Keratinocyte (primary cell): ENCODE measurements around the gene TANGO2. TPM values are rescaled to one million over a fixed set of nuclear protein-coding genes. Genes with fewer than 3 reads are reported as not detected.

Experiments
- DNase-seq: peaks from one replicate; pipeline ENCODE4 v3.0.0-alpha.2; 2011; ENCODE audit warnings: low read depth, missing footprints, low spot score
- FAIRE-seq: peaks from 2 replicates; lab custom pipeline; 2011; peaks lifted over from hg19 to GRCh38; lab: Jason Lieb, UNC
- H2AFZ ChIP-seq: 2 replicates; pipeline ENCODE4 v1.6.0; 2012; ENCODE audit warnings: low read length, control low read depth, inconsistent platforms; ENCODE audit not compliant: control insufficient read depth
- H3K27ac ChIP-seq: 2 replicates; pipeline ENCODE4 v1.5.1; 2011; ENCODE audit warnings: low read length; ENCODE audit not compliant: control insufficient read depth, insufficient read depth
- H3K27me3 ChIP-seq: 3 replicates; pipeline ENCODE4 v1.6.0; 2011; ENCODE audit warnings: low read length; ENCODE audit not compliant: control insufficient read depth, insufficient read depth; ENCODE audit errors: extremely low read depth
- H3K36me3 ChIP-seq, 2 experiments: 2 replicates in 1 of 2; 3 replicates in 1 of 2; pipeline ENCODE4 v1.5.1; 2011; ENCODE audit warnings: low read length in 2 of 2, mild to moderate bottlenecking in 1 of 2; ENCODE audit not compliant: control insufficient read depth in 2 of 2, insufficient read depth in 2 of 2; ENCODE audit errors: extremely low read depth in 1 of 2
- H3K4me1 ChIP-seq: 3 replicates; pipeline ENCODE4 v1.5.1; 2011; ENCODE audit warnings: low read length; ENCODE audit not compliant: control insufficient read depth, insufficient read depth; ENCODE audit errors: extremely low read depth
- H3K4me2 ChIP-seq: 3 replicates; pipeline ENCODE4 v1.6.0; 2011; ENCODE audit warnings: low read depth, low read length; ENCODE audit not compliant: control insufficient read depth, insufficient read depth; ENCODE audit errors: extremely low read depth
- H3K4me3 ChIP-seq, 3 experiments: fragments of 200-600 bp in 1 of 3; sonication (generic) in 1 of 3; 2 replicates in 2 of 3; 3 replicates in 1 of 3; pipeline ENCODE4 v1.5.1; 2011 to 2016; ENCODE audit warnings: low read length in 3 of 3, mild to moderate bottlenecking in 3 of 3, control low read depth in 2 of 3, inconsistent platforms in 1 of 3, low read depth in 1 of 3, mixed read lengths in 1 of 3, mixed run types in 1 of 3, moderate library complexity in 1 of 3; ENCODE audit not compliant: control insufficient read depth in 2 of 3, insufficient read depth in 2 of 3; ENCODE audit errors: extremely low read depth in 1 of 3
- H3K79me2 ChIP-seq: 2 replicates; pipeline ENCODE4 v1.6.0; 2012; ENCODE audit warnings: low read length; ENCODE audit not compliant: control insufficient read depth, insufficient read depth
- H3K9ac ChIP-seq: 3 replicates; pipeline ENCODE4 v1.6.0; 2011; ENCODE audit warnings: low read length; ENCODE audit not compliant: control insufficient read depth, insufficient read depth; ENCODE audit errors: extremely low read depth
- H3K9me1 ChIP-seq: 3 replicates; pipeline ENCODE4 v1.6.0; 2011; ENCODE audit warnings: low read length; ENCODE audit not compliant: control insufficient read depth, insufficient read depth; ENCODE audit errors: extremely low read depth
- H3K9me3 ChIP-seq: 2 replicates; pipeline ENCODE4 v1.5.1; 2012; ENCODE audit warnings: low read depth, low read length; ENCODE audit not compliant: control insufficient read depth
- H4K20me1 ChIP-seq: 3 replicates; pipeline ENCODE4 v1.6.0; 2011; ENCODE audit warnings: low read length; ENCODE audit not compliant: control insufficient read depth, insufficient read depth; ENCODE audit errors: extremely low read depth
- EZH2 ChIP-seq: IDR thresholded peaks from one replicate; pipeline ENCODE4 v1.6.1; 2012; ENCODE audit warnings: inconsistent platforms, mild to moderate bottlenecking, low read length, moderate library complexity
- dilution Hi-C: fragments of 300-500 bp; cut with MboI; formaldehyde crosslinking; loops from one replicate; pipeline ENCODE4 v1.7.0; 2020; ENCODE audit warnings: low sequenced_read_pairs; ENCODE audit not compliant: extremely low pct_ligation_motif_present
- polyA plus RNA-seq, 5 experiments: library from polyadenylated mRNA; depleted of rRNA in 3 of 5; stranded (reverse) in 3 of 5; stranded (forward) in 1 of 5; unstranded in 1 of 5; fragments of >200 nt; gene quantifications; 1 replicate in 1 of 5; 2 replicates in 3 of 5; 3 replicates in 1 of 5; pipeline versions ENCODE4 v1.2.1 to v1.2.3, GENCODE V29; 2011 to 2012; ENCODE audit warnings: missing spikeins in 2 of 5, low read depth in 1 of 5, low replicate concordance in 1 of 5
- TF ChIP-seq, protein P1 (sequence below), 3 experiments: IDR thresholded peaks in 1 of 3; conservative IDR thresholded peaks in 1 of 3; optimal IDR thresholded peaks in 1 of 3; 2 replicates in 2 of 3; 3 replicates in 1 of 3; pipeline versions ENCODE3 to v1.5.1; 2011; ENCODE audit warnings: low read length in 3 of 3, mild to moderate bottlenecking in 3 of 3, moderate library complexity in 2 of 3, control low read depth in 1 of 3, inconsistent platforms in 1 of 3; ENCODE audit not compliant: insufficient read depth in 2 of 3; ENCODE audit errors: extremely low read depth in 1 of 3

Gene TANGO2
- polyA plus RNA-seq, 1 donor (not counting 4 experiments of a cell fraction or from before 2014, with no cell fraction given), result 20.1 TPM

DNA sequence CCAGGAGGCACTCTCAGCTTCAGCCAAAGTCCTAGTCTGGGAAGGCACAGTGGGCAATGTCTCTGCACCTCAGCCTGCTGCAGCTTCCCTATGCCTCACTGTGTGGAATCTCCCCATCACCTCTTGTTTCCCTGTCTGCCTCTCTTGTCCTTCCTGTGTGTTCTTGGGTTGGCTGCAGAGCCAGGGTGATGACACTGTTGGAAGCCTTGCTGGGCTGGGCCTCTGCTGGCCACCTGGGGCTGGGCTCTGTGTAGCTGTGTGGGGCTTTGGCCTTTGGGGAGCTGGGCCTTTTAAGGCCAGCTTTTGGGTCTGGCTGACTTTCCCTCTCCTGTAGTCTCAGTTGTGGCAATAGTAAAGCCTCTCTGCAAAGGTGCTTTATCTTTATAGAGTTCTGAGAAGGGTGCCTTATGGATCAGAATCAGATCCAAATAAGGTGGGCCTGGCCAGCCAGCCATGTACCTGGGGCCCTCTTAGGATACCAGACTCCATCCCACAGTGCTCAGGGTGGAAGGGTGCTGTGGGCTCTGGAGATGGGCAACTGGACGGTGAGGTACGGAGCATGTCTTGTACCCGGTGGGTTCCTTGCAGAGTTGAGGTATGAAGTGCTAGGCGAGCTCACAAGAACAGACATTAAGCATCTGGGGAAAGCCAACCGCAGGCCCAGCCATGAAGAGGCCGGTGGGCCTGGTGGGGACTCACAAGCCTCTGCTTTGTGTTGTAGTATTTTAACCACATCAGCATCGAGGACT is 84.7 kb downstream of the TANGO2 start:
- TF ChIP-seq, protein P1, sequence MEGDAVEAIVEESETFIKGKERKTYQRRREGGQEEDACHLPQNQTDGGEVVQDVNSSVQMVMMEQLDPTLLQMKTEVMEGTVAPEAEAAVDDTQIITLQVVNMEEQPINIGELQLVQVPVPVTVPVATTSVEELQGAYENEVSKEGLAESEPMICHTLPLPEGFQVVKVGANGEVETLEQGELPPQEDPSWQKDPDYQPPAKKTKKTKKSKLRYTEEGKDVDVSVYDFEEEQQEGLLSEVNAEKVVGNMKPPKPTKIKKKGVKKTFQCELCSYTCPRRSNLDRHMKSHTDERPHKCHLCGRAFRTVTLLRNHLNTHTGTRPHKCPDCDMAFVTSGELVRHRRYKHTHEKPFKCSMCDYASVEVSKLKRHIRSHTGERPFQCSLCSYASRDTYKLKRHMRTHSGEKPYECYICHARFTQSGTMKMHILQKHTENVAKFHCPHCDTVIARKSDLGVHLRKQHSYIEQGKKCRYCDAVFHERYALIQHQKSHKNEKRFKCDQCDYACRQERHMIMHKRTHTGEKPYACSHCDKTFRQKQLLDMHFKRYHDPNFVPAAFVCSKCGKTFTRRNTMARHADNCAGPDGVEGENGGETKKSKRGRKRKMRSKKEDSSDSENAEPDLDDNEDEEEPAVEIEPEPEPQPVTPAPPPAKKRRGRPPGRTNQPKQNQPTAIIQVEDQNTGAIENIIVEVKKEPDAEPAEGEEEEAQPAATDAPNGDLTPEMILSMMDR (optimal IDR thresholded peaks at IDR 0.05 in 1 of 3, IDR thresholded peaks at IDR 0.05 in 1 of 3, conservative IDR thresholded peaks at IDR 0.05 in 1 of 3; ENCODE audit: extremely low read depth in 1 of 3, insufficient read depth in 2 of 3, low read length in 3 of 3), result no peak
- no peak for TF ChIP-seq EZH2
- no peaks in the 10 kb centered on the region for H3K9me1 ChIP-seq
- H3K79me2 ChIP-seq, result peaks cover 31% of the 10 kb centered on the region
- no peaks in the 10 kb centered on the region for H3K9me3 ChIP-seq
- no peak overlapping the region for H3K4me2 ChIP-seq
- dilution Hi-C loops, result no loop called here
- H3K4me3 ChIP-seq, result no peak overlapping the region
- H3K36me3 ChIP-seq, result peaks cover 50 to 58% of the 10 kb centered on the region in 2 experiments
- H2AFZ ChIP-seq, result no peak overlapping the region
- H3K27ac ChIP-seq, result no peak overlapping the region
- DNase-seq, result no peak
- FAIRE-seq, result no peak
- no peaks in the 10 kb centered on the region for H3K27me3 ChIP-seq
- H3K9ac ChIP-seq, result no peak overlapping the region
- H3K4me1 ChIP-seq, result peaks cover 5% of the 10 kb centered on the region
- H4K20me1 ChIP-seq, result no peaks in the 10 kb centered on the region

DNA sequence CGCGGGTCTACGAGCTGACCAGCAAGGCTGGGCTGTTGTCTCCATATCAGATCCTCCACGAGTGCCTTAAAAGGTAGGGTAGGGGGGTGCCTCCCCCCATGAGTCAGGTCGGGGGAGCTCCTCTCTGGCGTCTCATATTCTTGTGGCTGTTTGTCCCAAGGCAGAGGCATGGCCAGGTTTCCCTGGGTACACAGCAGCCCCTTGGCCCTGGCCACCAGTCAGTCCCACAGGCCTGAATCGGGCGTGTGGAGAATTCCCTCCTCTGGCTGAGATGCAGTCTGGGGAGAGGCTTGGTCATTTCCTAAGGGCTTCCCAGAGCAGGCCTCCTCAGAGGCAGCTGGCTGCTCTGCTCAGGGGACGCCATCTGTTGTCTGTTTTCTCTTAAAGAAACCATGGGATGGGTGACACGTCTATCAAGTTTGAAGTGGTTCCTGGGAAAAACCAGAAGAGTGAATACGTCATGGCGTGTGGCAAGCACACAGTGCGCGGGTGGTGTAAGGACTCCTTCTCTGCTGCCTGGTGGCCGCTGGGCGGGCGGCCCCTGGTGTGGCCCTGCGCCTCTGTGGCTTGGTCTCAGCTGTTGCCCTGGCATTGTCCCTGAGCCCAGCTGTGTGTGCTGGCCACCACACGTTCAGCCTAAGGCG is 85.4 kb downstream of the TANGO2 start:
- Histone ChIP-seq H3K36me3 (peaks cover 54 to 65% of the 10 kb centered on the region in 2 experiments), H3K79me2 (peaks cover 29% of the 10 kb centered on the region), H2AFZ (no peak overlapping the region), H3K9me1 (no peaks in the 10 kb centered on the region), H3K9me3 (no peaks in the 10 kb centered on the region), H3K27me3 (no peaks in the 10 kb centered on the region), H3K4me3 (no peak overlapping the region), H3K27ac (no peak overlapping the region), H4K20me1 (no peaks in the 10 kb centered on the region), H3K4me1 (no peaks in the 10 kb centered on the region), H3K9ac (no peak overlapping the region), H3K4me2 (no peak overlapping the region)
- FAIRE-seq (no peak), DNase-seq (no peak)
- no peak for TF ChIP-seq EZH2
- TF ChIP-seq, protein P1 (optimal IDR thresholded peaks at IDR 0.05 in 1 of 3, IDR thresholded peaks at IDR 0.05 in 1 of 3, conservative IDR thresholded peaks at IDR 0.05 in 1 of 3; ENCODE audit: extremely low read depth in 1 of 3, insufficient read depth in 2 of 3, low read length in 3 of 3), result no peak
- dilution Hi-C loops, result no loop called here
